ENCODE results near the gene SH3BP4.

The SH3BP4 gene

DNA sequence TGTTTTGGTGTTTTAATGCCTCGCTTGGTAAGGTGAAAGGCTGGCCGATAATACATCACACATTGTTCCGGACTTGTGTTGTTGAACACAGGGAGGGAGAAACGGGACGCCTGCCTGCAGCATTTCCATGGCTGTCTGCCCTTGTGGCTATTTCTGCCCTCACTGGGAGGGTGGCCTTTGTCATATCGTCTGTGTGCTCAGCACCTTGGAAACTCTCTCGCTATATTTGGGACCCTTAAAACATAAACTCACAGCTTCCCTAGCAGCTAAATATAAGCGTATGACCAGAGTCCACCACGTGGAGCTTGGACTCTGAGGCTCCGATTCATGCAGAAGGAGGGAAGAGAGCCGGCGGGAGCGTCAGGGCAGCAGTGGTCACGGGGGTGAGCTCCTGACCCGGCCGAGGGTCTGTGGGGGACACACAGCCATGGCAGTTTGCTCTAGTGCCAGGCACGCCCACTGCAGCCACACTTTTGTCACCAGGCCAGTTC lies 111.7 kb downstream of the SH3BP4 start:
- no peak for DNase-seq

DNA sequence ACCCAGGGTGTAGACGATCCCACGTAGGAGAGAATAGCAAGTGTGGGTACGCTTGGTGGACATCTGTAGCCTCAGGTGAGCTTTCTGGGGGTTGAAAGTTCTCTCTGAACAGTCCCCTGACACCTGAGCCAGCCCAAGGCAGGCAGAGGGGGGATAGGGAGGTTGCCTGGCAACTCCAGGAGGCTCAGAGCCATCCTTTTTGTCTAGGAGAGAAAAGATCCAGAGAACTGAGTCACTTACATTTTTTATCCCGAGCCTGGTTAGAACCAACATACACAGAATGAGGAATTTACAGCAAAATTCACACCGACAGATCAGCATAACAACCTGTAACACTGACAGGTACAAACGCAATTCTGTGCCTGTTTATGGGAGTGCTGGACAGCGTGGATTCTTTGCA lies 113.2 kb downstream of the SH3BP4 start:
- DNase-seq = no peak

DNA sequence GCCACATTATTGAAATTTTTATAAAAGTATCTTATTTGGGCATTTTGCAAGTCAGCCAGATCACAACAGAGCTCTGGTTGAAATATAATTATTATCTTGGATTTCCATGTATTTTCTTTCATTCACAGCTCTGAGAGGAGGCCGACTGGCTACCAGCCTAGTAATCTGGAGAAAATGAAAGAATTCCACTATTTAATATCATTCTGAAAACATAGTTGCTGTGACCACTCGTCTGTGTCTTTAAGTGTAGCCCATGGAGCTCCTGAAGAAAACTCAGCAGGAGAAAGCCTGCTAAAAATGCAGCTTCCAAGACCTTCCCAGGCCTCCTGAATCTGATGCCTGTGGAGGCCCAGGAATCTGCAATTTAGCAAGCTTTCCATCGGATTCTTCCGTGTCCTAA lies 114.7 kb downstream of the SH3BP4 start:
- no peak for DNase-seq

DNA sequence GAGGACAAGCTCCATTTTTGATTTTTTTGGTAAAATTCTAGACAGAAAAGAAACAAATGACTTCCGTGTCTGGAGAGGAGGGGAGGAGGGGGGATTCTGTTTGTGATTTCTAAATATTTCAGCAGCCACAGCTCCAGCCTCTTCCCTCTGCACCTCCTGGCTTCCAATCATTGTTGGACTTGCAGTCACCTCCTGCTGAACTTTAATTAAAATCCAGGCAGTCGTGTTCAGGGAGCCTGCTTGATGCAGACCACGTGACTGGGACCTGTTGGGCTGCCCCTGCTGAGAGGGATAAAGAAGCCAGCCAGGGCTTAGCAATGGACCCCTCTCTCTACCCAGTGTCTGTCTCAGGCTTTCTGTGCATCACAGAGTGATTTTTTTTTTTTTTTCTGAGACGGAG lies 115.1 kb downstream of the SH3BP4 start:
- no peak for DNase-seq

DNA sequence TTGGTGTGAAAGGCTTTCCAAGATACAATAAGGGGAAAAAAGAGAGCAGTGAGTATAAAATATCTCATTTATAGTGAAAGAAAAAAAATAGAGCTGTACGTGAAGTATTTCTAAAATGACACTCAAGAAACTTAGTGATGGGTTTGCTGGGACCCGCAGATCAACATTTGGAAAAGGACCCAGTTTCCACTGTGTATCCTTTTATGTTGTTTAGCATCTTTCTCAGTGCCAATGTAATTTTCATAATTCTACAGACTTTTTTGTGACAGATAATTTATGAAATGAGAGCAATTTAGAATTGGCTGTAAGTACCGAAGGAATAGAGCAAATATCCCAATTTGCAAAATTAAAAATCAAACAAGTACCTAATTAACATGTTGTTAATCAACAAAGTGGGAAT lies 116.9 kb downstream of the SH3BP4 start:
- no peak for DNase-seq

DNA sequence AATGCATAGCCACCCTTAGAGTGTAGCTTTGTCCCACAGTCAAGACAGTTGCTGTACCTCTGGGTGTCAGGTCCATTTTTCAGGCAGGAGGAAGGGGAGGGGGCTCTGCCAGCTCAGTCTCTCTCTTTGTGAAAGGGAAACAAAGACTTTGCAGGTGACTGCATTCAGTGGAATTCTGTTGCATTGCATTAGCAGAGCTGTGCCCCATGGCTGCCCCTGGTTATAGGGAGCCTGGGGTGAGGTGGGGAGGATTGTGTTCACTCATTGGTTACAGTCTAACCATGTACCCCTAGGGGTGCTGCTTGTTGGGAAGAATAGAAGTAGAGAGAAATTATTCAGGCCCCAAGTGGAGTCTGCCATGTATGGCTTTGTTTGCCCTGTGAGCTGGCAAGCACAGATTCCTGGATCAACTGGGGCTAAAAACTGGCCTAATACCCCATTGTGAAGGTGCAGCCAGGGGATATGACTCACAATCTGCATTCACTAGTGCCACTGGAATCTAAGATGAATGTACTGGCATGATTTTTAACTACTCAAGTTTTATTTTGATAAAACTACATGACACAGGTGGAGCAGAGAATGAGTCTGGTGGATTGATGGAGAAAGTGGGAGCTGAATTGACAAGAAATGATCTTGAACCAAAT lies 118.4 kb downstream of the SH3BP4 start:
- DNase-seq = no peak

GRCh38 chr2:235073868-235074413 lies 122.1 kb downstream of the SH3BP4 start:
- no peak for DNase-seq

DNA sequence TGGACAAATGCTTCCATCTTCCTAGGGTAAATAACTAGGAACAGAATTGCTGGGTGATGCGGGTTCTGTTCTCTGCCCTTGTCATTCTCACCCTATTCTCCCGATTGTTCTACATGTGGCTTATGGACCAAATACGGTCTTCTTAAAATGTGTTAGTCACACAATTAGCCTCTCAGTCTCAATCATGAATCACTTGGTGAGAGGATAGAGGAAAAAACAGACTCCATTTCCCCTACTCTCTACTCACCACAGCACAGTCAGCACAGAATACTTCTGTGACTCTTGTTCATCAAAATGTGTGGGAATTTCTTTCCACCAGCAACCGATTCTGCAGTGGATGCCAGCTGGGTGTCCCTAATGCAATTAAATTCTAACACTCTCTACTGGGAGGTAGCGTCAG lies 125.2 kb downstream of the SH3BP4 start:
- DNase-seq = no peak

DNA sequence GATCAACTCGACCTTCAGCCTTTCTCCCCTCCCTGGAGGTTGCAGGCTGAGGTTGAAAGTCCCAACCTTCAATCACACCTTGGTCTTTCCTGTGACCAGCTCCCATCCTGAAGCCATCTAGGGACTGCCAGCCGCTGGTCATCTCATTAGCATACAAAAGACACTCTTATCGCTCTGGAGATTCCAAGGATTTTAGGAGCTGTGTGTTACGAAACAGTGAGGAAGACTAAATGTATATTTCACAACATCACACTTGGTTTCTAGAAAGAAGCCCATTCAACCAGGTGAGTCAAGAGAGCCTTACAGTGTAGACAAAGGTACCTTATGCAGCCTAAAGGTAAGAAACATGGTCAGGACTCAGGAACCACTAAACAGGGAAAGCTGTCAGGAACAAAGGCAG lies 126.4 kb downstream of the SH3BP4 start:
- no peak for DNase-seq

DNA sequence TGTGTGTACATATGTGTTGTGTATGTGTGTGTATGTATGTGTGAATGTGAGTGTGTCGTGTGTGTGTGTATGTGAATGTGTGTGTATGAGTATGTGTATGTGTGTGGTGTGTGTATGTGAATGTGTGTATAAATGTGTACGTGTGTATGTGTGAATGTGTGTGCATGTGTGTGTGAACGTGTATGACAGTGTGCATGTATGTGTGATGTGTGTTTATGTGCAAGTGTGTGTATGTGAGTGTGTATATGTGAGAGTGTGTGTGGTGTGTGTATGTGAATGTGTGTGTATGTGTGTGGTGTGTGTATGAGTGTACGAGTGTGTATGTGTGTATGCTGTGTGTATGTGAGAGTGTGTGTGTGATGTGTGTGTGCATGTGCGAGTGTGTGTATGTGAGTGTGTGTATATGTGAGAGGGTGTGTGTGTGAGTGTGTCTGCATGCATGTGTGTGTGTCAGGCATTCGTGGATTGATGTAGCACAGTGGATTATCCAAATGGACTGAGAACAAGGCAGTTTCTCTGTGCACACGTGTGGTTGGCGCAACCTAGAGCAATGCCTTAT lies 127.2 kb downstream of the SH3BP4 start:
- DNase-seq = no peak

GRCh38 chr2:235080101-235080500 lies 128.3 kb downstream of the SH3BP4 start:
- no peak for DNase-seq

DNA sequence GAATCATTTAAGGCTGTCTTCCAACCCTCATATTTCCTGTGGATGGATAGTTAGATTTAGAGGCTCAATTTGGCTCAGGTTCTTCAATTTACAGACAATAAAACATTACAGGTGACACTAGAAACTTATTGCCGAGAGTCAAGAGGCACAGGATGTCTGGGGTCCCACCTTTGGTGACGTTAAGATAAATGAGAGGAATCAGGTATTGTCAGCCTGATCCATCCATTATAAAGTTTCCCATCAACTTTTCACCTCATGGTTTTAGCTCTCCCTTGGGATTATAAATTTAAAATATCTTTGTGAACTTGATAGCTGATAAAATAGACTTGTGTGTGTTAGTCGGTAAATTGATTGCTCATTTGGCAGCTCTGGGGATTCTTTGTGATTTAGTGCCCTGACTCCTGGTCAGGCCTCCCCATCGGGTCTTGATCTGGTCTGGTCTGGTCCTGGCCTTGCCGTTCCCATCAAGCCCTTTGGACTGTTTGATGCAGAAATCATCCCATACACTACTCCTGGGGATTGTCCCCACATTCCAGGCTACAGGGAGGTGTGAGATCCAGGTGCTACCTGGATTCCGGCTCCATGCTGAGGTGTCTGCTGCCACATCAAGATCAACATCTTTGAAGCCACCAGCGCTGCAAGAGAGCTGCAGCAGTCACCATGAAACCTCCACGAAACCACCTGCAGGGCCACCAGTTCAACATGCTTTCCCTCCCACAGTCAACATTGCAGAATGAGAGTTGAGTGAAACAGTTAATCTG lies 130.9 kb downstream of the SH3BP4 start:
- DNase-seq = no peak

DNA sequence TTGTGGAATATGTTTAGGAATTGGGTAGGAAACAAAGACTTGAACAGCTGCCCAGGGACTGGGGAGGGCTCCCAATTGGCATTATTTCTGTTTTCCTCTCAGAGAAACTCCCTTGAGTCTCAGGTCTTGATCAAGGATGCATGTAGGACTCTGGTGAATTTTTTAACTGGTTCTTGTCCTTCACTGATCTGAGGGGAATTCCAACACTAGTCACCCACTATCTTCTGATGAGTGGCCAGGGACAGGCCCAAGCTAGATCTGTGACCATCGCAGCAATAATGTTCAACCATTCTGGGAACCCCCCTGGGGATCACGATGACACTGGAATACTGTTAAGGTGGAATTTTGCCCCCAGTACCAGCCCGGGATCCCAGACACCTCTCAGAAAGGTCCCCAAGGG lies 132.0 kb downstream of the SH3BP4 start:
- no peak for DNase-seq

GRCh38 chr2:235084424-235084823 lies 132.6 kb downstream of the SH3BP4 start:
- DNase-seq = no peak

- DNase-seq = no peak
Measured at GRCh38 chr2:235085476-235085875, 133.7 kb downstream of the SH3BP4 start.

- no peak for DNase-seq
Measured at GRCh38 chr2:235086481-235087184, 134.8 kb downstream of the SH3BP4 start.

GRCh38 chr2:235087832-235088495 lies 136.1 kb downstream of the SH3BP4 start:
- DNase-seq = no peak

- DNase-seq = no peak
Measured at GRCh38 chr2:235088496-235088921, 136.7 kb downstream of the SH3BP4 start.

- DNase-seq = no peak
Measured at GRCh38 chr2:235091421-235091820, 139.6 kb downstream of the SH3BP4 start.

GRCh38 chr2:235091983-235092382 lies 140.2 kb downstream of the SH3BP4 start:
- no peak for DNase-seq

DNA sequence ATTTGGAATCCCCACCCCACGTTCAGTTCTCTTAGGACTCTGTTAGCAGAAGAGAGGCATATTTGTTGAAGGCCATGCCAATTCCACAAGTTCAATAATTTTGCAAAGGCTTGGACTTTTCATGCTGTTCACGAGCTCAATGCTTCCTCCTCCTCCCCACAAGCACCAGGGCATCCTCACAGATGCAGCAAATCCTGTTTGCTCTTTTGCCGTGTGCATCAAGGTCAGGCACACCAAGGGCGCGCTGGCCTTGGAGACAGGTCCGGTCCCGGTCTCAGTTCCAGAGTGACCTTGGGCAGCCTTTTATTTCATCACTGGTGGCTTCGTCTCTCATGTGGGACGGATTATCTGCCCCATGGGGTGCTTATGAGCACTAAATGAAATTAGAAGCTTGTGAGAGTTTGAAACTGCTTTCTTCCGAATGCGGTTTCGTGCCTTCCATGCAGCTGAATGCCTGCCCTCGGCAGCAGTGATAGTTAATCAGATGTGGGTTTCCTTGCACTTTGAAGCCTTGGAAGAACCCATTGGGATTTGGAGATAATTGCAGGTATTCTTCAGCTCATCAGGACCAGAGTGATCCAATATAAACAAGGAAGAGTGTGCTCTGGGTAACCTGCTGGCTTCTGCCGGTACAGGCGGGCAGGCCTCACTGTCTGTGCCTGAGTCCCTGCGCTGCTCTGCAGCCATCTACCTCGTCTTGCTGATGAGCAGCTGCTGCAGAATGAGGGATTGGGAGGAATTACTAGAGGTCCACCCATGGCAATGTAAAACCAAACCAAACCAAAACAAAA lies 140.8 kb downstream of the SH3BP4 start:
- DNase-seq = no peak

- no peak for DNase-seq
Measured at GRCh38 chr2:235094457-235094856, 142.6 kb downstream of the SH3BP4 start.
